Motor neuron (in vitro differentiated cells): Measurements from ENCODE around the gene FCHSD2. TPM values are rescaled to one million over a fixed set of nuclear protein-coding genes. Genes with fewer than 3 reads are reported as not detected.

Source experiments
- ATAC-seq, 8 experiments: fragments of 200-7000 bp; cut with Tn5 transposase; replicated peaks in 6 of 8; 2 replicates each; pipeline ENCODE4 v1.8.0; 2021; ENCODE audit warnings: mild to moderate bottlenecking in 8 of 8, moderate library complexity in 8 of 8
- H3K27ac ChIP-seq, 2 donors: fragments of 250-450 bp; sonication (Bioruptor Pico); 2 replicates each; pipeline ENCODE4 v1.9.0; 2021; ENCODE audit warnings: antibody characterized with exemption in 2 of 2, mild to moderate bottlenecking in 2 of 2, moderate library complexity in 1 of 2
- H3K4me1 ChIP-seq, 2 donors: fragments of 250-450 bp; sonication (Bioruptor Pico); replicated peaks in 1 of 2; 2 replicates each; pipeline ENCODE4 v1.6.1; 2021; ENCODE audit warnings: antibody characterized with exemption in 2 of 2, mild to moderate bottlenecking in 2 of 2, moderate library complexity in 1 of 2
- H3K4me3 ChIP-seq, 5 donors: fragments of 250-450 bp; sonication (Bioruptor Pico); 2 replicates each; pipeline ENCODE4 v1.9.0; 2021; ENCODE audit warnings: antibody characterized with exemption in 5 of 5, mild to moderate bottlenecking in 5 of 5, moderate library complexity in 4 of 5
- WGBS, 10 experiments: fragments of 450-650 bp; shearing (Covaris generic); methylation state at CpG; one replicate each; pipeline ENCODE4 v1.0.0; 2022; 5-methylcytosine and 5-hydroxymethylcytosine counted together
- in situ Hi-C, 9 experiments: fragments of 400-800 bp; cut with MboI; loops; one replicate each; pipeline ENCODE4 v1.15.0; 2021; ENCODE audit warnings: low sequenced_read_pairs in 9 of 9, low pct_unique_long_range_greater_than_20kb in 2 of 9; ENCODE audit not compliant: unreplicated experiment in 9 of 9
- total RNA-seq, 8 experiments: library from RNA; unstranded; fragments of 300-600 nt; gene quantifications; 2 replicates each; pipeline versions ENCODE4 v1.2.3 to v1.2.4, GENCODE V29; 2022

The FCHSD2 gene
- total RNA-seq, 8 experiments from 2014 or later: 11.6 to 22.1 (median 18.0) TPM

DNA sequence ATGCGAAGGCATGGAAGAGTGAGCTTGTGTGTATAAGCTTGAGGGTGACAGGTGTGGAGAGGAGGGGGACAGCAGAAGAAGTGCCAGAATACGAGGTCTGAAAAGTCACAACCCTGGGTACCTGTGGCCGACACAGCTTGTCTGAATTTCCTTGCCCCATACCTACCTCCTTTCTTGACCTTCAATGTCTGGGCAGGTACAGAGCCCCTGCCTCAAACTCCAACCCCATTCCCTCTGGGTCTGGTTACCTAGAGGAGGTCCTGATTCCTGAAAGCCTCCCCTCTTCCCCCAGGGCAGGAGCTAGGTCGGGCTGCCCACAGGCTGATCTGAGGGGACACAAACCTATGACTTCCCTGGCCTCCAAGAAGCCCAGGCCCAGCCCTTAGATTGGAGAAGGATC, 36.6 kb upstream of the FCHSD2 start:
- no peak overlapping the region for H3K27ac ChIP-seq
- no peak overlapping the region for H3K4me3 ChIP-seq
- H3K4me1 ChIP-seq: peaks cover 9 to 11% of the 10 kb centered on the region in 2 donors
- 35 to 100% (median 54%) methylated on average over 1 to 3 of the region's 4 CpGs; no CpG with 5 or more reads in 4 of the 10 experiments for WGBS, 10 experiments
- no peak for ATAC-seq
- in situ Hi-C loops: loop anchor here in 6 of 9 experiments (10.0 to 25.0 kb wide), 3 partner anchors 341 to 441 kb away; no protein-coding TSS in a partner anchor

GRCh38 chr11:73177778-73178539, 35.8 kb upstream of the FCHSD2 start:
- peak; percentile 84 to 98 (median 88) for ATAC-seq

GRCh38 chr11:73177380-73177777, 35.3 kb upstream of the FCHSD2 start:
- H3K27ac ChIP-seq: no peak overlapping the region
- peaks cover 9 to 11% of the 10 kb centered on the region in 2 donors for H3K4me1 ChIP-seq
- 14% methylated on average over 1 of the region's 3 CpGs; no CpG with 5 or more reads in 9 of the 10 experiments for WGBS, 10 experiments
- peak in 3 of 8 experiments; percentile 37 to 54 (median 39) for ATAC-seq
- in situ Hi-C loops: loop anchor here in 6 of 9 experiments (10.0 to 25.0 kb wide), 3 partner anchors 340 to 440 kb away; no protein-coding TSS in a partner anchor
- H3K4me3 ChIP-seq: no peak overlapping the region

More at GRCh38 chr11:73177778-73178539, 35.8 kb upstream of the FCHSD2 start:
- no peak overlapping the region for H3K4me3 ChIP-seq
- no peak overlapping the region for H3K27ac ChIP-seq
- H3K4me1 ChIP-seq: peaks cover 9 to 11% of the 10 kb centered on the region in 2 donors
- in situ Hi-C loops: loop anchor here in 6 of 9 experiments (10.0 to 25.0 kb wide), 3 partner anchors 341 to 441 kb away; no protein-coding TSS in a partner anchor
- 0 to 60% (median 40%) methylated on average over 1 to 6 of the region's 15 CpGs; no CpG with 5 or more reads in 4 of the 10 experiments for WGBS, 10 experiments

- in situ Hi-C loops: loop anchor here in 6 of 9 experiments (10.0 to 25.0 kb wide), 3 partner anchors 340 to 440 kb away; no protein-coding TSS in a partner anchor
- Histone ChIP-seq H3K4me1 (peaks cover 9 to 11% of the 10 kb centered on the region in 2 donors), H3K27ac (peak overlapping the region in 1 of 2 donors; percentile 50), H3K4me3 (no peak overlapping the region)
- 60% methylated on average over 1 of the region's 1 CpG; no CpG with 5 or more reads in 9 of the 10 experiments for WGBS, 10 experiments
- no peak for ATAC-seq
Measured at GRCh38 chr11:73176874-73177155, 34.7 kb upstream of the FCHSD2 start.

DNA sequence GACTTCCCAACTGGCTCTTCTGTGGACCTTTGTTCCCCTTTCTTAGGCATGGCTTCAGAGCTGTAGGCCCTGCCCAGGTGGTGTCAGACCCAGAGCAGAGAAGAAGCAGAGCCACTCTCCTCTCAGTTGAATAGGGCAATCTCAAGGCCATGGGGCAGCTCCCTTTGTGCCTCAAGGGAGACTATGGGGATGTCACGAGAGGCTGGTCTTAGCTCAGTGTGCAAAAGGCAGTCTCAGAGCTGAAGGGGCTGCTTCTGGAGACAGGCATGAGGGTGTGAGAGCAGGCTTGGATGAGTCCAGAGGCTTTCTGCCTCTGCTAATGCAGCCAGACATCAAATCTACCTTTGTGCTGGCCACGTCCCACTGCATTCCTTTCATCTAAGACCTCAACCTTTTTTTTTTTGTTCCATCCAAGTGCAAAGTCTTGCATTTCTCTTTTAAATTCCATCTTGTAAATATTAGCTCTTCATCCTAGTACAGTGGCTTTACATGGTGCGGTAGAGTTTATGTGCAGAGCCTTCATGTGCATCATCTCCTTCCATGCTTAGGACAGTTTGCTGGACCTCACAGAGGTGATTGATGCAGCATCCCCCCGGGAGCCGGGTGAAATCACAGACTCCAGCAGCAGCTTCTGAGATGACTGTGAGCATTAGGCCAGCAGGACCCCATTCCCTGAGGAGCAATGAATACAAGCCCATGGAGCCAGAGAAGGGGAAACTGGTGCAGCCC, 34.2 kb upstream of the FCHSD2 start:
- Histone ChIP-seq H3K4me1 (peaks cover 9 to 11% of the 10 kb centered on the region in 2 donors), H3K27ac (peak overlapping the region in 1 of 2 donors; percentile 50), H3K4me3 (no peak overlapping the region)
- ATAC-seq: peak in 5 of 8 experiments; percentile 44 to 85 (median 76)
- in situ Hi-C loops: loop anchor here in 6 of 9 experiments (10.0 to 25.0 kb wide), 3 partner anchors 339 to 439 kb away; no protein-coding TSS in a partner anchor
- WGBS, 10 experiments: 63 to 100% (median 80%) methylated on average over 1 to 2 of the region's 5 CpGs; no CpG with 5 or more reads in 5 of the 10 experiments

DNA sequence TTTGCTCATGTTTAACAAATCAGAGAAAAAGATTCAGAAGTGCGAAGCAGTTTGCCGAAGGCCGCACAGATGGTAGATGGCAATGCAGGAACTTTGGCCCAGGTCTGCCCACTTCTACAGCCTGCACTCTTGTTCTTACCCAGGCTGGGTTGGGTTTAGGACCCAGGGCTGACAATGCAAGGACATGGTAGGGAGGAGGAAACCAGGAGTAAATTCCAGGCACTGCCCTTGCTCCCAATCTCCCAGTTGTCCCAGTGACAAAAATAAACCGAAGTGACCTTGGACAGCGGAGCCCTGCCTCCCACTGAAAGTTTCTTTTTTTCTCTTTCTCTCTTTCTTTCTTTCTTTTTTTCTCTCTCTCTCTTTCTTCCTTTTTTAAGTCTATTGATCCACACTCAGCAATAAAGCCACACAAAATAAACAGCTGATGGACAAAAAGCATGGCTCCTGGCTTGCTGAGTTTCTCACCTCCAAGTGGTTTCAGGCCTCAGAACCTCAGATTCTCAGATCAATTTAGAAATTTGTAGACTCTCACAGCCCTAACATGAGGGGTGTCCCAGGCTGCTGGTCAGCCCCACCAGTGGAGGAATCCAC, 33.5 kb upstream of the FCHSD2 start:
- H3K4me1 ChIP-seq: peaks cover 9 to 11% of the 10 kb centered on the region in 2 donors
- ATAC-seq: no peak
- H3K27ac ChIP-seq: no peak overlapping the region
- no peak overlapping the region for H3K4me3 ChIP-seq
- in situ Hi-C loops: loop anchor here in 6 of 9 experiments (10.0 to 25.0 kb wide), 3 partner anchors 338 to 438 kb away; no protein-coding TSS in a partner anchor
- 50 to 100% (median 73%) methylated on average over 1 to 5 of the region's 5 CpGs; no CpG with 5 or more reads in 1 of the 10 experiments for whole genome bisulfite sequencing, 10 experiments

DNA sequence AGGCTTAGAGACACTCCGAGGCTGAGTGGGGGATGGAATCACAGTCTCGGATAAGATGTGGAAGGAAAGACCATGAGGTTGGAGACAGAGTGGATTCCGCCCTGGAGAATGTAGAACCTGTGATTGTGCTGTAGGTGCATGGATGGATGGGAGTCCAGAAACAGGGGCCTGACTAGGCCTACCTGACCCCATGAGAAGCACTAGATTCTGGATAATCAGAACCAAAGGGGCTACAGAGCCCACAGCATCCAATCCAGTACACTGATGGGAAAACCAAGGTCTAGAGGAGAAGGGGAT, 32.3 kb upstream of the FCHSD2 start:
- in situ Hi-C loops: loop anchor here in 3 of 9 experiments (10.0 kb wide), 1 partner anchor 340 kb away; no protein-coding TSS in a partner anchor
- Histone ChIP-seq H3K4me1 (peaks cover 9 to 11% of the 10 kb centered on the region in 2 donors), H3K27ac (no peak overlapping the region), H3K4me3 (no peak overlapping the region)
- WGBS, 10 experiments: 82 to 100% (median 88%) methylated on average over 1 to 2 of the region's 3 CpGs; no CpG with 5 or more reads in 7 of the 10 experiments
- no peak for ATAC-seq

DNA sequence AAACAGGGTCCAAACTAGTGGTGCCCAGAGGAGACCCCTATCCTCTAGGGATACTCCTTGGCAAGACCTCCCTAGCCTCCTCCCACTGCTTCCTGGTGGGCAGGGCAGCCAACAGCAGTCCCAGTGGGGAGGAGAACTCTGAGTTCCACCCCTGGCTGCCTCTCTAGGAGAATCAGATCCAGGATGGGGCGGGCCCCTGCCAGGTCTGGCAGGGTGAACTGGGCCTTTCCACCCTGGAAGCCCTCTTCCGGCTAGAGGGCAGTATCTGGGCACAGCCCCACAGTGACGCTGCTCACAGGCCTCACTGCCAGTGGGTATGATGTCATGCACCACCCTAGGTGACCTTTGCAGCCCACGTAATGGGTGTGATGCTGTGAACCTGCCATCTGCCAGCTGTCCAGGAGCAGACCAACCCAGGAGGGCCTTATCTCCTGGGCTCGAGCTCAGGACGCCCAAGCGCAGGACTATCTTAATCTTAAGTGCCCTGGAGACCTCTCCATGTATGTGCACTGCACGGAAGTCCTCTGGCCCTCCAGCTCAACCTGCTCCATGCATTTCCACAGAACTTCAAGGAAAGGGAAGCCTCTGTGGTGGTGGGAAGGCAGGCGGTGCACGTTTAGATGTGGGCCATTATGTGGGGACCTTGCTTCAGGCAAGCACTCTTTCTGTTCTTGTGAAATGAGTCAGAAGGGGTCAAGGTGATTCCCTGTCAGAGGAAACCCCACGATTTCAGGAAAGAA, 31.8 kb upstream of the FCHSD2 start:
- in situ Hi-C loops: loop anchor here in 3 of 9 experiments (10.0 kb wide), 1 partner anchor 339 kb away; no protein-coding TSS in a partner anchor
- WGBS, 10 experiments: 50 to 100% (median 78%) methylated on average over 1 to 2 of the region's 11 CpGs; no CpG with 5 or more reads in 6 of the 10 experiments
- Histone ChIP-seq H3K4me1 (peaks cover 9 to 11% of the 10 kb centered on the region in 2 donors), H3K4me3 (no peak overlapping the region), H3K27ac (no peak overlapping the region)
- peak in 2 of 8 experiments; percentile 10 to 41 for ATAC-seq

DNA sequence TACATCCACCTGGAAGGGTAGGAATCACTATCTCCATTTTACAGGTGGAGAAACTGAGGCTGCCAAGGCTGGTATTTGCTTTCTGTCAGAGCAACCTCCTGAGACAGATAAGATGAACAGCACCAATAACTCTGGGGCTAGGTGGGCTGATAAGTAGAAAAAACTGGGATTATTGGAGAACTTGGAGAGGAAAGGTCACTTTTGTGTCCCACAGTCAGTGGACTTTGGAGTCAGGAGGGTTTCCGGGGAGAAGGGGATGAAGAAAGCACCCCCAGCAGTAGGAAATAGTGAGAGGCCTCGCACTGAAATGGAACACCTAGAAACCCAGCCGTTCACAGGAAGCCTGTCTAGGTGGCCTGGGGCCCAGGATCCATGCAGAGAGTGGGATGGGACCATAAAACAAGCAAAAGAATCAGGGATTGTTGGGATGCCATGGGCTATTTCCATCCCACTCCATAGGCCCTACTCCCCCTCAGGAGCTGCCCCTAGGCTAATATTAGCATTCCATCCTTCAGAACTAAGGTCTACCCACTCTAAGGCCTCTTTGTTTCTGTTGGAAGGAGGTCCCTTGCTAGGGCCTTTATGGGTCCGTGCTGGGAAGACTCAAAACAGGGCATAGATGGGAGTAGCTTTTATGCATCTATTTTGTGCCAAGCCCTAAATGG, 31.0 kb upstream of the FCHSD2 start:
- WGBS, 10 experiments: 0 to 100% (median 70%) methylated on average over 1 to 2 of the region's 4 CpGs; no CpG with 5 or more reads in 5 of the 10 experiments
- H3K4me1 ChIP-seq: peaks cover 9 to 11% of the 10 kb centered on the region in 2 donors
- no peak for ATAC-seq
- H3K4me3 ChIP-seq: no peak overlapping the region
- in situ Hi-C loops: loop anchor here in 3 of 9 experiments (10.0 kb wide), 1 partner anchor 338 kb away; no protein-coding TSS in a partner anchor
- no peak overlapping the region for H3K27ac ChIP-seq

DNA sequence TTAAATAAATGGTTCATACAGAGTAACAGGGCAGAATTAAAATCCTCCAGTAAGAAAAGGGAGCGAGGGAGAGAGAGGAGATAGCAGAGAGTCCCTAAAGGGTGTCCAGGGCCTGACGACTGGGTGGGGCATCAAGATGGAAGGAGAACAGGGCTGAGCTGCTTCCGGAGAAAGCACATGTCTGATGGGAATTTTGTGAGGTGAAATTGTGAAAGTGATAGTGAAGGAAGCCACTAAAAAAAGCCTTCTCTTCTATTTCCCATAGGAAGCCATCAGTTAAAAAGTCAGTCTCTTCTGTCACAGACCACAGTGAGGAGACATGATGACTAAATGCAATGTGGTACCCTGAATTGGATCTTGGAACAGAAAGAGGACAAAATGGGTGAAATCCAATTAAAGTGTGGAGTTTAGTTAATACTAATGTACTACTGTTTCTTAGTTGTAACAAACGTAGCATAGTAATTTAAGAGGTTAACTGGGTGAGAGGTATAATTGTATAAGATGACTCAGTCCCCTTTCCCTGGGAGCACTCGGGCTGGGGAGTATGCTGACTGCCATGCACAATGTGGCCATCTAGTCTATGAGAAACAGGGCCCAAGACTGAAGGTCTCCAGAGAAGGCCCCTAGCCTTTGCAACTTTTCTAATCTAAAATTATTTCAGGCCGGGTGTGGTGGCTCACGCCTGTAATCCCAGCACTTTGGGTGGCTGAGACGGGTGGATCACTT, 29.5 kb upstream of the FCHSD2 start:
- no peak overlapping the region for H3K4me3 ChIP-seq
- in situ Hi-C loops: loop anchor here in 3 of 9 experiments (10.0 kb wide), 1 partner anchor 337 kb away; no protein-coding TSS in a partner anchor
- ATAC-seq: peak in 3 of 8 experiments; percentile 28 to 30 (median 29)
- H3K27ac ChIP-seq: no peak overlapping the region
- H3K4me1 ChIP-seq: peaks cover 5 to 6% of the 10 kb centered on the region in 2 donors
- WGBS, 10 experiments: 56 to 92% (median 75%) methylated on average over 1 to 8 of the region's 8 CpGs

DNA sequence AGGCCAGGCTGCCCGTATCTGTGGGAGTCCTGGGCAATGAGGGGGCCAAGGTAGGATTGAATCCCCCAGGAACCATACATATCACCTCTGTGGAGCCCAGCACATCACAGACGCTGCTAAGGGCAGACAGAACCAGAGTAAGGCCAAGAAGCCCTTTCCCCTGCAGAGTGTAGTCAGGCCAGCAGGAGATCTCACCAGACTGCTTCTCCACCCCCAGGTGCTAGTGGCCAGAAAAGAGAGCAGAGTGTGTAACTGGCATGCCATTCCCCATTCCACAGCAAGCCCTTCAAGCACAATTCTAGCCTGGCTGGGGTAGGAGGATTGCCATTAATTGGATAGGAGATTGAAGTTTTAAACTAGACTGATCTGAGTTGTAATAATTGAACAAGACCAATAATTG, 28.0 kb upstream of the FCHSD2 start:
- ATAC-seq: no peak
- H3K4me1 ChIP-seq: no peaks in the 10 kb centered on the region
- no peak overlapping the region for H3K27ac ChIP-seq
- in situ Hi-C loops: loop anchor here in 3 of 9 experiments (10.0 kb wide), 1 partner anchor 335 kb away; no protein-coding TSS in a partner anchor
- WGBS, 10 experiments: 50 to 100% (median 90%) methylated on average over 1 to 2 of the region's 2 CpGs; no CpG with 5 or more reads in 7 of the 10 experiments
- no peak overlapping the region for H3K4me3 ChIP-seq
